Calu3 (cell line): Measurements from ENCODE around the gene FITM1. TPM values are rescaled to one million over a fixed set of nuclear protein-coding genes. Genes with fewer than 3 reads are reported as not detected.

Experiments used
- BruUV-seq: library from RNA; stranded (reverse); fragments of 400-500 nt; replicated peaks from 2 replicates; lab custom pipeline; 2021; lab: Mats Ljungman, UMichigan
- CTCF ChIA-PET: fragments of 300-600 bp; sonication (Branson Sonifier 250); formaldehyde crosslinking; loops from one replicate; lab custom pipeline; 2022; ENCODE audit warnings: antibody characterized with exemption; lab: Charles Lee
- DNase-seq: peaks from one replicate; pipeline ENCODE4 v3.0.0; 2022
- H3K27ac Mint-ChIP-seq: one replicate; pipeline ENCODE4 v1.8.0; 2022; ENCODE audit warnings: mixed read lengths; ENCODE audit not compliant: unreplicated experiment
- H3K27me3 Mint-ChIP-seq: one replicate; pipeline ENCODE4 v1.8.0; 2022; ENCODE audit warnings: mixed read lengths; ENCODE audit not compliant: unreplicated experiment
- H3K36me3 Mint-ChIP-seq: one replicate; pipeline ENCODE4 v1.8.0; 2022; ENCODE audit warnings: mild to moderate bottlenecking, moderate library complexity, mixed read lengths; ENCODE audit not compliant: insufficient read depth, unreplicated experiment
- H3K4me1 Mint-ChIP-seq: one replicate; pipeline ENCODE4 v1.8.0; 2022; ENCODE audit warnings: mild to moderate bottlenecking, low read depth, mixed read lengths; ENCODE audit not compliant: unreplicated experiment
- H3K4me3 Mint-ChIP-seq: one replicate; pipeline ENCODE4 v1.8.0; 2022; ENCODE audit warnings: mild to moderate bottlenecking, low read depth, moderate library complexity, mixed read lengths; ENCODE audit not compliant: unreplicated experiment
- H3K9me3 Mint-ChIP-seq: one replicate; pipeline ENCODE4 v1.8.0; 2022; ENCODE audit warnings: low read depth, mixed read lengths; ENCODE audit not compliant: unreplicated experiment
- intact Hi-C: fragments of 100-400 bp; cut with micrococcal nuclease; formaldehyde crosslinking; loops from one replicate; pipeline ENCODE4 v1.10.0; 2022; ENCODE audit not compliant: unreplicated experiment
- total RNA-seq: library from RNA; stranded (reverse); gene quantifications from 2 replicates; pipeline ENCODE4 v1.2.3, GENCODE V29; 2022
- TF ChIP-seq, protein P1 (sequence below): fragments of 200-600 bp; IDR thresholded peaks from one replicate; pipeline ENCODE4 v1.8.0; 2022; ENCODE audit warnings: antibody characterized with exemption; ENCODE audit not compliant: unreplicated experiment

The FITM1 gene
- total RNA-seq, 1 experiment from 2014 or later: 0.47 TPM

DNA sequence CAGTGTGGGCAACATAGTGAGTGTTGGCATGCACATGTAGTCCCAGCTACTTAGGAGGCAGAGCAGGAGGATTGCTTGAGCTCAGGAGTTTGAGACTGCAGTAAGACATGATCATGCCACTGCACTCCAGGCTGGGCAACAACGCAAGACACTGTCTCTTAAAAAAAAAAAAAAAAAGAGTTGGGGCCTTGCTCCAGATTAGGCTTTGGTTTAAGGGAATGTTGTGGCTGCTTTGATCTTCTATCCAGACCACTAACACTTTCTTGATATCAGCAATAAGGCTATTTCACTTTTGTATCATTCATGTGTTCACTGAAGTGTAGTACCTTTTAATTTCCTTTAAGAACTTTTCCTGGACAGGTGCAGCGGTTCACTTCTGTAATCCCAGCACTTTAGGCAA is 2.8 kb upstream of the FITM1 start:
- Mint-ChIP-seq H3K27me3 (no peaks in the 10 kb centered on the region), H3K27ac (no peak overlapping the region)

DNA sequence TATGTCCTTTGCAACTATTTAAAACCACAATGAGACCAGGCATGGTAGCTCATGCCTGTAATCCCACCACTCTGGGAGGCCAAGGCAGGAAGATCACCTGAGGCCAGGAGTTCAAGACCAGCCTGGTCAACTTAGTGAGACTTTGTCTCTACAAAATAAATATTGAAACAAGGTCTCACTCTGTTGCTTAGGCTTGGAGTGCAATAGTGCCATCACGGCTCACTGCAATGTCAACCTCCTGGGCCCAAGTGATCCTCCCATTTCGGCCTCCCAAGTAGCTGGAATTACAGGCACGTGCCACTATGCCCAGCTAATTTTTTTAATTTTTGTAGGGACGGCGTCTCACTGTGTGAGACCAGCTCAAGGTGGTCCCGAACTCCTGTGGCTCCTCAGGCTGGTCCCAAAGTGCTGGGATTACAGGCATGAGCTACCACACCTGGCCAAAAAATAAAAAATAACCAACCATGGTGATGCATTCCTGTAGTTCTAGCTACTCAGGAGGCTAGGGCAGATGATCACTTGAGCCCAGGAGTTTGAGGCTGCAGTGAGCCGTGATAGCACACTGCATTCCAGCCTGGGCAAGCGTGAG is 955 bp upstream of the FITM1 start:
- CTCF ChIA-PET: no interaction called here
- Mint-ChIP-seq H3K4me1 (no peaks in the 10 kb centered on the region), H3K9me3 (no peaks in the 10 kb centered on the region), H3K36me3 (peaks cover 4% of the 10 kb centered on the region), H3K27ac (no peak overlapping the region), H3K27me3 (no peaks in the 10 kb centered on the region), H3K4me3 (no peak overlapping the region)
- TF ChIP-seq, protein P1, sequence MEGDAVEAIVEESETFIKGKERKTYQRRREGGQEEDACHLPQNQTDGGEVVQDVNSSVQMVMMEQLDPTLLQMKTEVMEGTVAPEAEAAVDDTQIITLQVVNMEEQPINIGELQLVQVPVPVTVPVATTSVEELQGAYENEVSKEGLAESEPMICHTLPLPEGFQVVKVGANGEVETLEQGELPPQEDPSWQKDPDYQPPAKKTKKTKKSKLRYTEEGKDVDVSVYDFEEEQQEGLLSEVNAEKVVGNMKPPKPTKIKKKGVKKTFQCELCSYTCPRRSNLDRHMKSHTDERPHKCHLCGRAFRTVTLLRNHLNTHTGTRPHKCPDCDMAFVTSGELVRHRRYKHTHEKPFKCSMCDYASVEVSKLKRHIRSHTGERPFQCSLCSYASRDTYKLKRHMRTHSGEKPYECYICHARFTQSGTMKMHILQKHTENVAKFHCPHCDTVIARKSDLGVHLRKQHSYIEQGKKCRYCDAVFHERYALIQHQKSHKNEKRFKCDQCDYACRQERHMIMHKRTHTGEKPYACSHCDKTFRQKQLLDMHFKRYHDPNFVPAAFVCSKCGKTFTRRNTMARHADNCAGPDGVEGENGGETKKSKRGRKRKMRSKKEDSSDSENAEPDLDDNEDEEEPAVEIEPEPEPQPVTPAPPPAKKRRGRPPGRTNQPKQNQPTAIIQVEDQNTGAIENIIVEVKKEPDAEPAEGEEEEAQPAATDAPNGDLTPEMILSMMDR: no peak
- BruUV-seq: no TSS peak
- intact Hi-C loops: no loop called here
- no peak for DNase-seq

More for the DNA sequence above, 2.8 kb upstream of the FITM1 start:
- no TSS peak for BruUV-seq
- Mint-ChIP-seq H3K4me1 (no peaks in the 10 kb centered on the region), H3K9me3 (no peaks in the 10 kb centered on the region), H3K36me3 (peaks cover 13% of the 10 kb centered on the region), H3K4me3 (no peak overlapping the region)
- no peak for DNase-seq
- intact Hi-C loops: no loop called here
- CTCF ChIA-PET: no interaction called here
- TF ChIP-seq, protein P1: no peak

DNA sequence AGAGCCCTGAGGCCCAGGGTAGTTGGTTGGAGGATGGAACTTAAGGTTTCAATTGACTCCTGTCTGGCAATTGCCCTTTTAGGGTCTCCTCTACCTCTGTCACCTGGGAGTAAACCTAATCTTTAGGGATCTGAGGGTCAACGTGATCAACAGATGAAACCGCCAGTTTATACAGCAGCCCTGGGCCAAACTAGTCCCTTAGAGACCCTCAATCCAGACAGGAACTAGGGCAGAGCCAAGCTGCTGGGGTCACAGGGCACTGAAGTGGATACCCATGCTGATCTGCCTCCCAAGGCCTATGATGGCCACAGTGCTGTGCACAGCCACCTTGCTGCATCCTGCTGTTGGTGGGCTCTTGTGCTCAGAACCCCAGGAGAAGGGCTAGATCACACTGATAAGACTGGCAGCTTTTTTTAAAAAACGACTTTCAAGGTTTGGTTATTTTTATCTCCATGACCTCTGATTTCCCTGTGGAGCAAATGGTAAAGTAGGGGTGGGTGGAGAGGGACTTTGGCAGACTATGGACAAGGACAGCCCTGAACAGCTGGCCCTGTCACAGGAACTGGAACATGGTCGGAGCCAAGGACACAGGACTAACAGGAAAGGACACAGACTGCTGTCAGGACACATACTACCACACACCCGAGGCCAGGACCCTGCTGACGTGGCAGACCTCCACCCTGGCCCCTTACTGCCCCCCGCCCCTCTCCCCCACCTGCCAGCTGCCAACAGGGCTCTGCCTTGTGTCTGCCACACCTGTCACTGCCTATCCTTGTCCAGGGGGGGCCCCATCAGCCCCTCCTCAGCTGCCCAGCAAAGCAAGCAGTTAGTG is 474 bp downstream of the FITM1 start:
- no peak for DNase-seq
- Mint-ChIP-seq H3K4me3 (no peak overlapping the region), H3K9me3 (no peaks in the 10 kb centered on the region), H3K27me3 (no peaks in the 10 kb centered on the region), H3K27ac (no peak overlapping the region), H3K36me3 (peaks cover 10% of the 10 kb centered on the region), H3K4me1 (peaks cover 10% of the 10 kb centered on the region)
- TF ChIP-seq, protein P1: no peak
- BruUV-seq: no TSS peak
- CTCF ChIA-PET: interaction anchor here (0.7 kb wide), 1 partner anchor 348 kb away, joined by 3 read pairs; no protein-coding TSS in a partner anchor
- intact Hi-C loops: no loop called here

DNA sequence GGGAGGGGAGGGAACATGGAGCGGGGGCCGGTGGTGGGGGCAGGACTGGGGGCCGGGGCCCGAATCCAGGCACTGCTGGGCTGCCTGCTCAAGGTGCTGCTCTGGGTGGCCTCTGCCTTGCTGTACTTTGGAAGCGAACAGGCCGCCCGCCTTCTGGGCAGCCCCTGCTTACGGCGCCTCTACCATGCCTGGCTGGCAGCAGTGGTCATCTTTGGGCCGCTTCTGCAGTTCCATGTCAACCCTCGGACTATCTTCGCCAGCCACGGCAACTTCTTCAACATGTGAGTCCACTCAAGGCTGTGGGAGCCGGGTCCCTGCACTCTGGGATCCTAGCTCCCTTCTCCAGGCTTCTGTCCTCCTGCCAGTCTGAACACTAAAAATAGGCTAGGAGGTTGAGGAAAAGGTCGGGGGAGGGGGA is 1.1 kb downstream of the FITM1 start:
- Mint-ChIP-seq H3K4me3 (no peak overlapping the region), H3K4me1 (peaks cover 10% of the 10 kb centered on the region), H3K27me3 (no peaks in the 10 kb centered on the region), H3K27ac (no peak overlapping the region), H3K36me3 (peaks cover 16% of the 10 kb centered on the region), H3K9me3 (no peaks in the 10 kb centered on the region)
- intact Hi-C loops: no loop called here
- TF ChIP-seq, protein P1: no peak
- no TSS peak for BruUV-seq
- CTCF ChIA-PET: no interaction called here
- no peak for DNase-seq
